H1 (cell line): ENCODE measurements around the gene MAN1C1. TPM values are rescaled to one million over a fixed set of nuclear protein-coding genes. Genes with fewer than 3 reads are reported as not detected.
A peak's percentile ranks its signal among the peaks of the same experiment; 100 is the strongest.

Experiments
- CTCF ChIA-PET: fragments of 300-600 bp; sonication (Branson Sonifier 250); formaldehyde crosslinking; loops from one replicate; lab custom pipeline; 2021; ENCODE audit not compliant: partially characterized antibody; lab: Charles Lee
- POLR2A ChIA-PET: fragments of 300-600 bp; sonication (Branson Sonifier 250); formaldehyde crosslinking; loops from one replicate; lab custom pipeline; 2021; ENCODE audit warnings: inconsistent platforms; ENCODE audit not compliant: partially characterized antibody; lab: Charles Lee
- DNase-seq, 2 experiments: peaks; one replicate each; pipeline versions ENCODE4 v3.0.0 to v3.0.0-alpha.2; 2010 to 2022; ENCODE audit warnings: low spot score in 2 of 2, low read depth in 1 of 2, mixed read lengths in 1 of 2
- FAIRE-seq: peaks from 2 replicates; lab custom pipeline; 2011; peaks lifted over from hg19 to GRCh38; lab: Jason Lieb, UNC
- H2AFZ ChIP-seq: 2 replicates; pipeline ENCODE4 v1.8.1; 2012; ENCODE audit warnings: low read length, inconsistent platforms
- H2AK5ac ChIP-seq: 2 replicates; pipeline ENCODE4 v1.6.1; 2013; ENCODE audit warnings: low read depth, low read length
- H2BK120ac ChIP-seq: replicated peaks from 2 replicates; pipeline ENCODE3; 2013; ENCODE audit warnings: low read depth, low read length, inconsistent platforms
- H2BK12ac ChIP-seq: 2 replicates; pipeline ENCODE4 v1.6.1; 2013; ENCODE audit warnings: low read depth, low read length
- H2BK15ac ChIP-seq: 2 replicates; pipeline ENCODE4 v1.6.1; 2013; ENCODE audit warnings: low read length
- H2BK20ac ChIP-seq: 2 replicates; pipeline ENCODE4 v1.6.1; 2013; ENCODE audit warnings: low read length
- H2BK5ac ChIP-seq: 2 replicates; pipeline ENCODE4 v1.6.1; 2013; ENCODE audit warnings: low read depth, low read length
- H3K14ac ChIP-seq: 2 replicates; pipeline ENCODE4 v1.6.1; 2013; ENCODE audit warnings: inconsistent platforms; ENCODE audit not compliant: insufficient read length
- H3K18ac ChIP-seq: 2 replicates; pipeline ENCODE4 v1.6.1; 2013; ENCODE audit warnings: low read length; ENCODE audit errors: extremely low read depth
- H3K23ac ChIP-seq: 2 replicates; pipeline ENCODE4 v1.6.1; 2013; ENCODE audit warnings: inconsistent platforms; ENCODE audit not compliant: insufficient read length
- H3K23me2 ChIP-seq: 2 replicates; pipeline ENCODE4 v1.6.1; 2013; ENCODE audit warnings: low read depth, low read length
- H3K27ac ChIP-seq: 2 replicates; pipeline ENCODE4 v1.6.1; 2011; ENCODE audit warnings: low read depth, low read length, inconsistent platforms
- H3K27me3 ChIP-seq, 4 experiments: replicated peaks in 1 of 4; 1 replicate in 1 of 4; 2 replicates in 3 of 4; pipeline versions ENCODE4 v1.6.1 to v1.8.1; 2011 to 2013; ENCODE audit warnings: low read length in 3 of 4, mild to moderate bottlenecking in 3 of 4, inconsistent platforms in 2 of 4, mixed read lengths in 2 of 4, moderate library complexity in 1 of 4; ENCODE audit not compliant: control insufficient read depth in 3 of 4, insufficient read depth in 3 of 4; ENCODE audit errors: extremely low read depth in 1 of 4
- H3K36me3 ChIP-seq, 4 experiments: 2 replicates each; pipeline versions ENCODE4 v1.6.1 to v1.8.1; 2011 to 2013; ENCODE audit warnings: mild to moderate bottlenecking in 4 of 4, low read length in 3 of 4, moderate library complexity in 2 of 4, control low read depth in 1 of 4, inconsistent platforms in 1 of 4; ENCODE audit not compliant: insufficient read depth in 4 of 4, control insufficient read depth in 2 of 4
- H3K4ac ChIP-seq: replicated peaks from 2 replicates; pipeline ENCODE3; 2013; ENCODE audit warnings: low read length, low read depth, mixed read lengths, inconsistent platforms; ENCODE audit not compliant: insufficient read length
- H3K4me1 ChIP-seq, 4 experiments: replicated peaks in 1 of 4; 1 replicate in 1 of 4; 2 replicates in 3 of 4; pipeline versions ENCODE4 v1.6.1 to v1.8.1; 2011 to 2013; ENCODE audit warnings: low read length in 3 of 4, inconsistent platforms in 2 of 4, mixed read lengths in 1 of 4; ENCODE audit not compliant: insufficient read depth in 4 of 4, control insufficient read depth in 3 of 4
- H3K4me2 ChIP-seq, 2 experiments: 2 replicates each; pipeline versions ENCODE4 v1.6.1 to v1.8.1; 2011 to 2013; ENCODE audit warnings: low read depth in 2 of 2, low read length in 2 of 2, control low read depth in 1 of 2, inconsistent platforms in 1 of 2, mild to moderate bottlenecking in 1 of 2; ENCODE audit not compliant: insufficient read depth in 1 of 2
- H3K4me3 ChIP-seq, 4 experiments: fragments of 200-600, 300-600 bp in 1 of 4; sonication (generic), shearing (Covaris generic), sonication (Bioruptor Twin) in 1 of 4; 2 replicates each; pipeline versions ENCODE4 v1.5.1 to v1.8.1; 2011 to 2016; ENCODE audit warnings: low read length in 4 of 4, low read depth in 3 of 4, control low read depth in 2 of 4, inconsistent platforms in 2 of 4, mild to moderate bottlenecking in 2 of 4, mixed read lengths in 1 of 4, moderate library complexity in 1 of 4; ENCODE audit not compliant: insufficient read depth in 2 of 4; ENCODE audit errors: extremely low read depth in 1 of 4
- H3K56ac ChIP-seq: replicated peaks from 2 replicates; pipeline ENCODE3; 2013; ENCODE audit warnings: low read depth, mild to moderate bottlenecking, mixed read lengths, low read length, inconsistent platforms; ENCODE audit not compliant: insufficient read length
- H3K79me1 ChIP-seq: 2 replicates; pipeline ENCODE4 v1.6.1; 2013; ENCODE audit warnings: low read depth, low read length, control low read depth
- H3K79me2 ChIP-seq, 2 experiments: 2 replicates each; pipeline versions ENCODE4 v1.6.1 to v1.8.1; 2012 to 2013; ENCODE audit warnings: low read length in 2 of 2, mild to moderate bottlenecking in 2 of 2, inconsistent platforms in 1 of 2; ENCODE audit not compliant: insufficient read depth in 2 of 2, control insufficient read depth in 1 of 2
- H3K9ac ChIP-seq, 4 experiments: replicated peaks in 1 of 4; 1 replicate in 1 of 4; 2 replicates in 3 of 4; pipeline versions ENCODE4 v1.6.1 to v1.8.1; 2011 to 2013; ENCODE audit warnings: low read depth in 3 of 4, low read length in 3 of 4, control low read depth in 2 of 4, mild to moderate bottlenecking in 2 of 4, moderate library complexity in 2 of 4, inconsistent platforms in 1 of 4; ENCODE audit errors: extremely low read depth in 1 of 4
- H3K9me3 ChIP-seq, 2 experiments: 2 replicates each; pipeline versions ENCODE4 v1.6.1 to v1.8.1; 2012 to 2013; ENCODE audit warnings: mild to moderate bottlenecking in 2 of 2, moderate library complexity in 2 of 2, control low read depth in 1 of 2, inconsistent platforms in 1 of 2, low read depth in 1 of 2, low read length in 1 of 2, mixed read lengths in 1 of 2; ENCODE audit not compliant: insufficient read depth in 2 of 2
- H4K20me1 ChIP-seq, 2 experiments: replicated peaks in 1 of 2; 2 replicates each; pipeline versions ENCODE3 to v1.8.1; 2011 to 2013; ENCODE audit warnings: inconsistent platforms in 2 of 2, low read length in 2 of 2, mild to moderate bottlenecking in 1 of 2; ENCODE audit not compliant: insufficient read depth in 2 of 2, control insufficient read depth in 1 of 2
- H4K5ac ChIP-seq: 2 replicates; pipeline ENCODE4 v1.6.1; 2013; ENCODE audit warnings: low read length, low read depth, mixed read lengths, inconsistent platforms; ENCODE audit not compliant: insufficient read length
- H4K8ac ChIP-seq: 2 replicates; pipeline ENCODE4 v1.8.0; 2013; ENCODE audit warnings: mild to moderate bottlenecking, moderate library complexity, low read length, inconsistent platforms; ENCODE audit not compliant: insufficient read depth; ENCODE audit errors: extremely low read depth
- H4K91ac ChIP-seq: replicated peaks from 2 replicates; pipeline ENCODE3; 2013; ENCODE audit warnings: low read length, mixed read lengths, inconsistent platforms; ENCODE audit not compliant: insufficient read length
- BRCA1 ChIP-seq: IDR thresholded peaks from 2 replicates; pipeline ENCODE4 v1.6.1; 2012; ENCODE audit warnings: low read depth, low read length, improper control_type of control experiment
- GABPA ChIP-seq: IDR thresholded peaks from 2 replicates; pipeline ENCODE4 v1.6.1; 2011; ENCODE audit warnings: mild to moderate bottlenecking, low read length, moderate library complexity, borderline replicate concordance; ENCODE audit not compliant: insufficient read depth
- KDM1A ChIP-seq: fragments of 200-600, 300-600 bp; sonication (generic); IDR thresholded peaks from 2 replicates; pipeline ENCODE4 v1.7.1; 2016; ENCODE audit warnings: mild to moderate bottlenecking, low read length, borderline replicate concordance
- KDM5A ChIP-seq: fragments of 200-600 bp; IDR thresholded peaks from 2 replicates; pipeline ENCODE4 v1.7.1; 2012; ENCODE audit warnings: mild to moderate bottlenecking, low read length, inconsistent platforms, mixed read lengths
- RAD21 ChIP-seq, 2 experiments: IDR thresholded peaks in 1 of 2; conservative IDR thresholded peaks in 1 of 2; 2 replicates each; pipeline ENCODE4 v1.6.1; 2011; ENCODE audit warnings: low read depth in 2 of 2, low read length in 2 of 2, improper control_type of control experiment in 1 of 2, inconsistent platforms in 1 of 2, mild to moderate bottlenecking in 1 of 2, moderate library complexity in 1 of 2
- RFX5 ChIP-seq: IDR thresholded peaks from 2 replicates; pipeline ENCODE4 v1.6.1; 2011; ENCODE audit warnings: low read depth, low read length, improper control_type of control experiment, borderline replicate concordance
- SIN3A ChIP-seq, 2 experiments: IDR thresholded peaks in 1 of 2; conservative IDR thresholded peaks in 1 of 2; 2 replicates each; pipeline ENCODE4 v1.6.1; 2011 to 2012; ENCODE audit warnings: low read length in 2 of 2, improper control_type of control experiment in 1 of 2, low read depth in 1 of 2, mild to moderate bottlenecking in 1 of 2
- SP1 ChIP-seq: IDR thresholded peaks from 2 replicates; pipeline ENCODE4 v1.6.1; 2011; ENCODE audit warnings: low read depth, low read length
- TAF1 ChIP-seq: IDR thresholded peaks from 2 replicates; pipeline ENCODE4 v1.6.1; 2011; ENCODE audit warnings: mild to moderate bottlenecking, low read depth, low read length
- ZNF274 ChIP-seq: IDR thresholded peaks from 2 replicates; pipeline ENCODE4 v1.7.0; 2012; ENCODE audit warnings: low read length, borderline replicate concordance; ENCODE audit errors: extremely low read depth
- WGBS, 2 experiments: shearing (Covaris generic) in 1 of 2; methylation state at CpG; one replicate each; pipeline versions ENCODE4 v1.1.6 to v1.1.7; 2013 to 2015; ENCODE audit warnings: low lambda C conversion rate in 2 of 2, mixed read lengths in 2 of 2, inconsistent platforms in 1 of 2, low coverage in 1 of 2, missing lambda C conversion rate in 1 of 2; ENCODE audit not compliant: insufficient replicate concordance in 2 of 2, insufficient coverage in 1 of 2, insufficient read length in 1 of 2; ENCODE audit errors: extremely low coverage in 1 of 2, missing lambda C conversion rate in 1 of 2; 5-methylcytosine and 5-hydroxymethylcytosine counted together
- polyA plus RNA-seq, 7 experiments: library from polyadenylated mRNA; depleted of rRNA in 3 of 7; stranded (reverse) in 5 of 7; unstranded in 2 of 7; fragments of >200 nt in 5 of 7; fragments of 200-250 nt in 2 of 7; gene quantifications; 1 replicate in 5 of 7; 2 replicates in 1 of 7; 4 replicates in 1 of 7; pipeline versions ENCODE4 v1.2.1 to v1.2.3, GENCODE V29; 2011 to 2013; ENCODE audit warnings: missing spikeins in 2 of 7, mixed read lengths in 2 of 7
- total RNA-seq: library from RNA; stranded (reverse); fragmentation: NEBNext Ultra II Directional; extraction: Animal tissue kit (Norgen Biotek cat#: 25700); gene quantifications from 2 replicates; pipeline ENCODE4 v1.2.1, GENCODE V29; 2021

MAN1C1 gene
- total and polyA plus RNA-seq, 2 of the 8 experiments (the other 6 are each of a cell fraction or from before 2014, with no cell fraction given): 7.8 to 15.2 TPM

- Histone ChIP-seq H4K5ac (no peak overlapping the region), H2AK5ac (no peak overlapping the region), H4K20me1 (no peaks in the 10 kb centered on the region), H3K4me1 (no peaks in the 10 kb centered on the region; a peak in 1 of 7 replicates), H3K36me3 (no peaks in the 10 kb centered on the region), H3K4me3 (no peak overlapping the region), H3K9ac (no peak overlapping the region), H2BK5ac (no peak overlapping the region), H3K79me1 (no peaks in the 10 kb centered on the region), H2BK120ac (no peak overlapping the region), H3K4me2 (no peak overlapping the region), H3K4ac (no peak overlapping the region), H3K56ac (no peak overlapping the region), H2AFZ (no peak overlapping the region), H3K18ac (no peak overlapping the region), H3K23ac (no peak overlapping the region), H2BK12ac (0 out of 2 replicates have a peak overlapping the region, but pooled peaks have one; percentile 12), H3K23me2 (no peaks in the 10 kb centered on the region), H4K8ac (no peak overlapping the region), H4K91ac (no peak overlapping the region), H2BK20ac (no peak overlapping the region), H3K9me3 (no peaks in the 10 kb centered on the region), H3K27me3 (no peaks in the 10 kb centered on the region; a peak in 1 of 7 replicates), H3K14ac (no peak overlapping the region), H3K79me2 (no peaks in the 10 kb centered on the region), H3K27ac (no peak overlapping the region), H2BK15ac (no peak overlapping the region)
- 100% methylated on average over 1 of the region's 1 CpG; no CpG with 5 or more reads in 1 of the 2 experiments for WGBS, 2 experiments
- FAIRE-seq (no peak), DNase-seq (no peak)
- ChIA-PET POLR2A (interaction anchor here (1.1 kb wide), 1 partner anchor 11 kb away, joined by 3 read pairs; no protein-coding TSS in a partner anchor), CTCF (interaction anchor here (1.1 to 7.8 kb wide), 7 partner anchors 10 to 127 kb away, joined by 3 to 53 read pairs (median 3); no protein-coding TSS in a partner anchor)
- TF ChIP-seq BRCA1: no peak
- no peak for TF ChIP-seq GABPA
- TF ChIP-seq ZNF274: no peak
- no peak for TF ChIP-seq RFX5
- TF ChIP-seq RAD21 (IDR thresholded peaks at IDR 0.05 in 1 of 2, conservative IDR thresholded peaks at IDR 0.05 in 1 of 2; ENCODE audit: low read depth in 2 of 2, low read length in 2 of 2): no peak
- TF ChIP-seq KDM1A: no peak
- no peak for TF ChIP-seq SP1
- no peak for TF ChIP-seq TAF1
- TF ChIP-seq SIN3A (conservative IDR thresholded peaks at IDR 0.05 in 1 of 2, IDR thresholded peaks at IDR 0.05 in 1 of 2; ENCODE audit: low read depth in 1 of 2, low read length in 2 of 2): no peak
- no peak for TF ChIP-seq KDM5A
Measured at GRCh38 chr1:25735956-25736529, 119.5 kb downstream of the MAN1C1 start.
